ENCODE data around the gene AP1G1. TPM values are rescaled to one million over a fixed set of nuclear protein-coding genes. Genes with fewer than 3 reads are reported as not detected.

AP1G1 gene
- polyA plus RNA-seq, 1 of the 3 experiments (the other 2 are of a cell fraction) = 23.8 TPM

DNA sequence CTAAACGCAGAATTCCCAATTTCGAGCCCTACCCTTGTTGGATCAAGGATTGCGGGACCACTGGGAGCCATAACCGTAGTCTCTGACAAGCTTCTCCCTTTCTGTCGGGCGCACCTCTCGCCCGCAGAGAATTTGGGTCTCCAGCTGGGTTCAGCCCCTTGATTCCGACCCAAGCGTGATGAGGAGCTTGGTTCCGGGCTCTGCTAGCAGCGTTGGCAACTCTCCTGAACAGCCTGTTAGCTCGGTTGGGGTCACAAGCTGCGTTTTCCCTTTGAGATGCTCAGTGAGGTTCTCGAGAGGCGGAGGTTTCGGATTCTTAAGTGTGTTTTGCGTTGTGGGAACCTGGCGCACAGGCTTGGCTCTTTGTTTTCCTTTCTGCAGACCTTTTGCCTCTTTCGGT lies 37.8 kb upstream of the AP1G1 start:
- Histone ChIP-seq H3K27ac (ENCODE audit: low read depth in 2 of 2, low read length in 1 of 2) (peak overlapping the region in 1 of 2 experiments; percentile 63; a peak in 3 of 4 replicates), H3K79me2 (ENCODE audit: insufficient read depth) (peaks cover 40% of the 10 kb centered on the region), H3K9ac (peak overlapping the region; percentile 82), H3K9me2 (no peaks in the 10 kb centered on the region), H4K20me1 (ENCODE audit: insufficient read depth) (peaks cover 19% of the 10 kb centered on the region; the same call in 1 of the 2 replicates), H3K4me2 (peak overlapping the region; percentile 96), H3K36me3 (replicated peaks in 1 of 2; ENCODE audit: control insufficient read depth in 1 of 2, insufficient read depth in 2 of 2, low read length in 1 of 2) (peaks cover 21 to 35% of the 10 kb centered on the region in 2 experiments), H3K4me1 (ENCODE audit: control insufficient read depth in 1 of 2, insufficient read depth in 2 of 2, low read depth in 1 of 2, low read length in 1 of 2) (peaks cover 0 to 7% of the 10 kb centered on the region in 2 experiments; a peak in 2 of 4 replicates), H3K9me3 (no peaks in the 10 kb centered on the region), H2AFZ (ENCODE audit: low read depth) (peak overlapping the region; percentile 88; the same call in 1 of the 2 replicates), H3F3A (replicated peaks; ENCODE audit: insufficient read depth) (peaks cover 11% of the 10 kb centered on the region), H3K4me3 (ENCODE audit: low read depth in 2 of 2, low read length in 1 of 2) (peak overlapping the region; percentile 91 to 95), H3K27me3 (ENCODE audit: insufficient read depth) (no peaks in the 10 kb centered on the region)
- under 1% methylated on average over 16 of the region's 20 CpGs for WGBS (ENCODE audit: low lambda C conversion rate)
- TF ChIP-seq FOXM1 (IDR thresholded peaks at IDR 0.05; ENCODE audit: low read depth) (no peak), YY1 (IDR thresholded peaks at IDR 0.05; ENCODE audit: low read depth) (no peak), FOSL2 (IDR thresholded peaks at IDR 0.05; ENCODE audit: borderline replicate concordance, low read depth) (no peak), ELF1 (IDR thresholded peaks at IDR 0.05) (no peak), SIN3A (IDR thresholded peaks at IDR 0.05; ENCODE audit: borderline replicate concordance, low read depth, low read length) (no peak), POLR2AphosphoS5 (IDR thresholded peaks at IDR 0.05; ENCODE audit: low read depth, low read length) (no peak), CHD2 (IDR thresholded peaks at IDR 0.05; ENCODE audit: low read length, partially characterized antibody) (no peak), MEF2A (IDR thresholded peaks at IDR 0.05; ENCODE audit: borderline replicate concordance, low read depth) (no peak), JUND (IDR thresholded peaks at IDR 0.05) (no peak)
- TF ChIP-seq, protein P1, sequence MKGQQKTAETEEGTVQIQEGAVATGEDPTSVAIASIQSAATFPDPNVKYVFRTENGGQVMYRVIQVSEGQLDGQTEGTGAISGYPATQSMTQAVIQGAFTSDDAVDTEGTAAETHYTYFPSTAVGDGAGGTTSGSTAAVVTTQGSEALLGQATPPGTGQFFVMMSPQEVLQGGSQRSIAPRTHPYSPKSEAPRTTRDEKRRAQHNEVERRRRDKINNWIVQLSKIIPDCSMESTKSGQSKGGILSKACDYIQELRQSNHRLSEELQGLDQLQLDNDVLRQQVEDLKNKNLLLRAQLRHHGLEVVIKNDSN (IDR thresholded peaks at IDR 0.05; ENCODE audit: borderline replicate concordance, low read depth) = no peak
- TF ChIP-seq, protein P2, sequence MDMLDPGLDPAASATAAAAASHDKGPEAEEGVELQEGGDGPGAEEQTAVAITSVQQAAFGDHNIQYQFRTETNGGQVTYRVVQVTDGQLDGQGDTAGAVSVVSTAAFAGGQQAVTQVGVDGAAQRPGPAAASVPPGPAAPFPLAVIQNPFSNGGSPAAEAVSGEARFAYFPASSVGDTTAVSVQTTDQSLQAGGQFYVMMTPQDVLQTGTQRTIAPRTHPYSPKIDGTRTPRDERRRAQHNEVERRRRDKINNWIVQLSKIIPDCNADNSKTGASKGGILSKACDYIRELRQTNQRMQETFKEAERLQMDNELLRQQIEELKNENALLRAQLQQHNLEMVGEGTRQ (IDR thresholded peaks at IDR 0.05; ENCODE audit: borderline replicate concordance, low read depth, low read length) = no peak
- TF ChIP-seq, protein P3, sequence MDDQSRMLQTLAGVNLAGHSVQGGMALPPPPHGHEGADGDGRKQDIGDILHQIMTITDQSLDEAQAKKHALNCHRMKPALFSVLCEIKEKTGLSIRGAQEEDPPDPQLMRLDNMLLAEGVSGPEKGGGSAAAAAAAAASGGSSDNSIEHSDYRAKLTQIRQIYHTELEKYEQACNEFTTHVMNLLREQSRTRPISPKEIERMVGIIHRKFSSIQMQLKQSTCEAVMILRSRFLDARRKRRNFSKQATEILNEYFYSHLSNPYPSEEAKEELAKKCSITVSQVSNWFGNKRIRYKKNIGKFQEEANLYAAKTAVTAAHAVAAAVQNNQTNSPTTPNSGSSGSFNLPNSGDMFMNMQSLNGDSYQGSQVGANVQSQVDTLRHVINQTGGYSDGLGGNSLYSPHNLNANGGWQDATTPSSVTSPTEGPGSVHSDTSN (IDR thresholded peaks at IDR 0.05) = no peak
- TF ChIP-seq, protein P4, sequence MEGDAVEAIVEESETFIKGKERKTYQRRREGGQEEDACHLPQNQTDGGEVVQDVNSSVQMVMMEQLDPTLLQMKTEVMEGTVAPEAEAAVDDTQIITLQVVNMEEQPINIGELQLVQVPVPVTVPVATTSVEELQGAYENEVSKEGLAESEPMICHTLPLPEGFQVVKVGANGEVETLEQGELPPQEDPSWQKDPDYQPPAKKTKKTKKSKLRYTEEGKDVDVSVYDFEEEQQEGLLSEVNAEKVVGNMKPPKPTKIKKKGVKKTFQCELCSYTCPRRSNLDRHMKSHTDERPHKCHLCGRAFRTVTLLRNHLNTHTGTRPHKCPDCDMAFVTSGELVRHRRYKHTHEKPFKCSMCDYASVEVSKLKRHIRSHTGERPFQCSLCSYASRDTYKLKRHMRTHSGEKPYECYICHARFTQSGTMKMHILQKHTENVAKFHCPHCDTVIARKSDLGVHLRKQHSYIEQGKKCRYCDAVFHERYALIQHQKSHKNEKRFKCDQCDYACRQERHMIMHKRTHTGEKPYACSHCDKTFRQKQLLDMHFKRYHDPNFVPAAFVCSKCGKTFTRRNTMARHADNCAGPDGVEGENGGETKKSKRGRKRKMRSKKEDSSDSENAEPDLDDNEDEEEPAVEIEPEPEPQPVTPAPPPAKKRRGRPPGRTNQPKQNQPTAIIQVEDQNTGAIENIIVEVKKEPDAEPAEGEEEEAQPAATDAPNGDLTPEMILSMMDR (IDR thresholded peaks at IDR 0.05) = no peak
- TF ChIP-seq, protein P5, sequence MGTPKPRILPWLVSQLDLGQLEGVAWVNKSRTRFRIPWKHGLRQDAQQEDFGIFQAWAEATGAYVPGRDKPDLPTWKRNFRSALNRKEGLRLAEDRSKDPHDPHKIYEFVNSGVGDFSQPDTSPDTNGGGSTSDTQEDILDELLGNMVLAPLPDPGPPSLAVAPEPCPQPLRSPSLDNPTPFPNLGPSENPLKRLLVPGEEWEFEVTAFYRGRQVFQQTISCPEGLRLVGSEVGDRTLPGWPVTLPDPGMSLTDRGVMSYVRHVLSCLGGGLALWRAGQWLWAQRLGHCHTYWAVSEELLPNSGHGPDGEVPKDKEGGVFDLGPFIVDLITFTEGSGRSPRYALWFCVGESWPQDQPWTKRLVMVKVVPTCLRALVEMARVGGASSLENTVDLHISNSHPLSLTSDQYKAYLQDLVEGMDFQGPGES (IDR thresholded peaks at IDR 0.05; ENCODE audit: low read depth, low read length) = no peak
- DNase-seq = peak; percentile 27
- ChIA-PET POLR2A (interaction anchor here (1.0 kb wide), 2 partner anchors 11 to 38 kb away, joined by 3 to 4 read pairs; partner anchors contain the start of gene AP1G1), CTCF (interaction anchor here (4.0 kb wide), 1 partner anchor 36 kb away, joined by 17 read pairs; no protein-coding TSS in a partner anchor)

All from SK-N-SH (cell line).